GM12878 (cell line): ENCODE data around the gene GNPTAB. TPM values are rescaled to one million over a fixed set of nuclear protein-coding genes. Genes with fewer than 3 reads are reported as not detected.

Experiments used
- ATAC-seq: fragments of 200-7000 bp; cut with Tn5 transposase; 3 replicates; pipeline ENCODE4 v1.9.1; 2020; ENCODE audit warnings: mild to moderate bottlenecking, moderate library complexity
- BruUV-seq: library from RNA; stranded (reverse); fragments of 400-500 nt; replicated peaks from 2 replicates; lab custom pipeline; 2021; lab: Mats Ljungman, UMichigan
- CTCF ChIA-PET: fragments of 300-600 bp; sonication (Branson Sonifier 250); formaldehyde crosslinking; extraction: SDS; loops from one replicate; lab custom pipeline; 2021; ENCODE audit warnings: inconsistent platforms; lab: Yijun Ruan, JAX
- POLR2A ChIA-PET: fragments of 350-600 bp; formaldehyde crosslinking; extraction: SDS; loops from one replicate; lab custom pipeline; 2021; ENCODE audit warnings: inconsistent platforms; lab: Charles Lee
- RAD21 ChIA-PET: fragments of 300-600 bp; sonication (Branson Sonifier 250); formaldehyde crosslinking; loops from one replicate; lab custom pipeline; 2023; ENCODE audit warnings: antibody characterized with exemption; ENCODE audit not compliant: unreplicated experiment; lab: Charles Lee
- SMC1A ChIA-PET: fragments of 300-600 bp; sonication (Branson Sonifier 250); formaldehyde crosslinking; loops from one replicate; lab custom pipeline; 2023; ENCODE audit not compliant: unreplicated experiment, uncharacterized antibody; lab: Charles Lee
- DNase-seq: peaks from one replicate; pipeline ENCODE4 v3.0.0-alpha.2; 2011; ENCODE audit warnings: low read depth, low spot score
- FAIRE-seq: peaks from 3 replicates; lab custom pipeline; 2011; peaks lifted over from hg19 to GRCh38; lab: Jason Lieb, UNC
- H2AFZ ChIP-seq: 2 replicates; pipeline ENCODE4 v1.6.0; 2011; ENCODE audit warnings: low read depth, low read length, control low read depth; ENCODE audit not compliant: control insufficient read depth
- H3K27ac ChIP-seq: 2 replicates; pipeline ENCODE4 v1.5.1; 2011; ENCODE audit warnings: control low read depth; ENCODE audit not compliant: control insufficient read depth, insufficient read depth
- H3K27me3 ChIP-seq, 2 experiments: replicated peaks in 1 of 2; 2 replicates each; pipeline versions ENCODE4 v1.6.0 to v1.6.1; 2011; ENCODE audit warnings: low read length in 1 of 2; ENCODE audit not compliant: control insufficient read depth in 2 of 2, insufficient read depth in 2 of 2
- H3K36me3 ChIP-seq, 2 experiments: 2 replicates each; pipeline ENCODE4 v1.5.1; 2011; ENCODE audit warnings: low read length in 1 of 2; ENCODE audit not compliant: control insufficient read depth in 2 of 2, insufficient read depth in 2 of 2
- H3K4me1 ChIP-seq: 2 replicates; pipeline ENCODE4 v1.6.1; 2011; ENCODE audit warnings: mild to moderate bottlenecking, low read length, moderate library complexity, mixed read lengths; ENCODE audit not compliant: control insufficient read depth, insufficient read depth
- H3K4me2 ChIP-seq: 2 replicates; pipeline ENCODE4 v1.6.0; 2011; ENCODE audit warnings: control low read depth; ENCODE audit not compliant: control insufficient read depth, insufficient read depth
- H3K4me3 ChIP-seq: fragments of 200-600 bp; sonication (generic); 2 replicates; pipeline ENCODE4 v1.5.1; 2016
- H3K79me2 ChIP-seq: 2 replicates; pipeline ENCODE4 v1.6.0; 2011; ENCODE audit warnings: low read length; ENCODE audit not compliant: control insufficient read depth, insufficient read depth
- H3K9ac ChIP-seq: 2 replicates; pipeline ENCODE4 v1.8.0; 2011; ENCODE audit warnings: low read length, control low read depth, mixed read lengths; ENCODE audit not compliant: control insufficient read depth, insufficient read depth
- H3K9me3 ChIP-seq: replicated peaks from 3 replicates; pipeline ENCODE4 v1.5.1; 2011; ENCODE audit warnings: mild to moderate bottlenecking, low read length; ENCODE audit not compliant: control insufficient read depth, insufficient read depth
- H4K20me1 ChIP-seq: 2 replicates; pipeline ENCODE4 v1.6.0; 2011; ENCODE audit not compliant: control insufficient read depth, insufficient read depth
- BHLHE40 ChIP-seq, 2 experiments: fragments of 450-650 bp in 1 of 2; IDR thresholded peaks; 2 replicates each; pipeline ENCODE4 v1.6.1; 2011 to 2017; ENCODE audit warnings: low read depth in 2 of 2, borderline replicate concordance in 1 of 2, improper control_type of control experiment in 1 of 2, low read length in 1 of 2, mild to moderate bottlenecking in 1 of 2
- EGR1 ChIP-seq, 2 experiments: IDR thresholded peaks; 1 replicate in 1 of 2; 2 replicates in 1 of 2; pipeline ENCODE4 v1.6.1; 2011 to 2012; ENCODE audit warnings: low read depth in 2 of 2, low read length in 2 of 2, borderline replicate concordance in 1 of 2, mild to moderate bottlenecking in 1 of 2, moderate library complexity in 1 of 2
- ESRRA ChIP-seq: IDR thresholded peaks from 2 replicates; pipeline ENCODE4 v1.6.1; 2012; ENCODE audit warnings: mild to moderate bottlenecking, low read length, improper control_type of control experiment
- SMC3 ChIP-seq: IDR thresholded peaks from 2 replicates; pipeline ENCODE4 v1.6.1; 2011; ENCODE audit warnings: low read length, improper control_type of control experiment, borderline replicate concordance
- WGBS: methylation state at CpG from one replicate; pipeline ENCODE4 v1.1.6; 2016; ENCODE audit warnings: low lambda C conversion rate; ENCODE audit not compliant: insufficient replicate concordance, insufficient coverage; ENCODE audit errors: missing lambda C conversion rate; 5-methylcytosine and 5-hydroxymethylcytosine counted together
- in situ Hi-C: fragments of 300-500 bp; cut with MboI; formaldehyde crosslinking; loops from 9 replicates; pipeline ENCODE4 v1.14.3; 2018; ENCODE audit warnings: mixed read lengths
- intact Hi-C: fragments of 100-400 bp; cut with micrococcal nuclease; formaldehyde crosslinking; loops from one replicate; pipeline ENCODE4 v1.14.2; 2022; ENCODE audit not compliant: unreplicated experiment
- polyA plus RNA-seq, 11 experiments: library from polyadenylated mRNA; depleted of rRNA in 4 of 11; unstranded in 6 of 11; stranded (reverse) in 5 of 11; fragments of >200 nt; fragmentation: Nextera tagmentation in 4 of 11; fragmentation: Illumina TruSeq in 1 of 11; extraction: Ambion mirVana in 4 of 11; extraction: Trizol in 1 of 11; gene quantifications; 1 replicate in 1 of 11; 2 replicates in 10 of 11; pipeline versions ENCODE4 v1.2.1 to v1.2.3, GENCODE V29; 2011 to 2016; ENCODE audit warnings: inconsistent platforms in 2 of 11, missing spikeins in 2 of 11, low read depth in 1 of 11
- total RNA-seq, 4 experiments: library from RNA; depleted of rRNA in 3 of 4; stranded (reverse); fragments of >200 nt in 3 of 4; fragmentation: Illumina TruSeq in 1 of 4; extraction: Trizol in 1 of 4; gene quantifications; 2 replicates each; pipeline versions ENCODE4 v1.2.1 to v1.2.3, GENCODE V29; 2013 to 2021
- TF ChIP-seq, protein P1 (sequence below): IDR thresholded peaks from 2 replicates; pipeline ENCODE4 v1.6.1; 2012; ENCODE audit warnings: low read length, inconsistent platforms

Gene GNPTAB
- total and polyA plus RNA-seq, 10 of the 15 experiments (the other 5 are each of a cell fraction or from before 2014, with no cell fraction given): 9.8 to 38.9 (median 35.3) TPM

DNA sequence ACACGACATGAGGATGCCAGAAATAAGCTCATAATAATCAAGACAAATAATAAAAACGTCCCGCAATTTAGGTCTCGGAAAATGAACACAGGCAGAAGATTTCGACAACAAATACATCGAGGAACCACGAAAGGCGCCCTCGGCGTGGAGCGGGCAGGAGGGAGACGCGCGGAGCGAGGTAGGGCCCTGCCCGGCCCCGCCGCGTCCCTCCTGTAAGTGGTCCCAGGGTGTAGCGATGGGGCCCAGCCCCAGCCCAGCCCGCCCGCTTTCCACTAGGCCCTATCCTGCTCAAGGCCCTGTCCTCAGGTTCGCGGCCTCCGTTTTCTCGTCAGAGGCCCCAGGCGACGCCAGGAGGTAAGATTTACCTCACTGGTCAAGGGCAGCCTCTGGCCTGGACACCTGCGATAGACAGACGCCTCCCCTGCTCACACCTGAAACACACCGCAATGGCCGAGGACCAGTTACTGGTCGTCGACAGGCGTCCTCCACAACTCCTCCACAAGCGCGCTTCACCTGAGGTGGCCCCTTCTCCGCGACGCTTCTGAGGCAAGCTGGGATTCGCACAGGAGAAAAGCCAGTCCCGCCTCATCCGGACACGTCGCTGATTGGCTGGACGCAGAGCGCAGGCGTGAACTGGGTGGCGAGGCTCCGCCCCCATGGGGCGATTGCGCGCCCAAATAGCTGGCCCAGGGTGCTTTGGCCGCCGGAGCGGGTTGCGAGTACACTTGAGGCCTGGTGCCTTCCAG lies 91.7 kb downstream of the GNPTAB start, which contains the start of gene SYCP3:
TSS of gene SYCP3 (minus strand) at position 543 of the 746 bp plus-strand sequence. CDS start 1,527 bp downstream, outside the sequence.
- Histone ChIP-seq H3K27ac (no peak within 1 kb of the TSS), H3K36me3 (peaks cover under 1 to 3% of the 10 kb centered on the region in 2 experiments; a peak in 2 of 4 replicates), H2AFZ (no peak within 1 kb of the TSS), H3K27me3 (no peaks in the 10 kb centered on the region), H4K20me1 (no peaks in the 10 kb centered on the region), H3K9ac (no peak within 1 kb of the TSS), H3K79me2 (no peaks in the 10 kb centered on the region), H3K4me1 (peaks cover 11% of the 10 kb centered on the region), H3K4me3 (no peak within 1 kb of the TSS), H3K4me2 (no peak within 1 kb of the TSS), H3K9me3 (no peaks in the 10 kb centered on the region)
- SMC1A ChIA-PET: no interaction called here
- intact Hi-C loops: no loop called here
- WGBS: 98% methylated on average over 38 of the region's 57 CpGs
- in situ Hi-C loops: no loop called here
- POLR2A ChIA-PET: no interaction called here
- CTCF ChIA-PET: no interaction called here
- FAIRE-seq: no peak
- no TSS peak for BruUV-seq
- ATAC-seq: no peak
- RAD21 ChIA-PET: no interaction called here
- DNase-seq: no peak
- TF ChIP-seq BHLHE40 (IDR thresholded peaks at IDR 0.05; ENCODE audit: borderline replicate concordance in 1 of 2, low read depth in 2 of 2, low read length in 1 of 2) (no peak), ESRRA (no peak), EGR1 (IDR thresholded peaks at IDR 0.05; ENCODE audit: borderline replicate concordance in 1 of 2, low read depth in 2 of 2, low read length in 2 of 2) (no peak), SMC3 (no peak)
- TF ChIP-seq, protein P1, sequence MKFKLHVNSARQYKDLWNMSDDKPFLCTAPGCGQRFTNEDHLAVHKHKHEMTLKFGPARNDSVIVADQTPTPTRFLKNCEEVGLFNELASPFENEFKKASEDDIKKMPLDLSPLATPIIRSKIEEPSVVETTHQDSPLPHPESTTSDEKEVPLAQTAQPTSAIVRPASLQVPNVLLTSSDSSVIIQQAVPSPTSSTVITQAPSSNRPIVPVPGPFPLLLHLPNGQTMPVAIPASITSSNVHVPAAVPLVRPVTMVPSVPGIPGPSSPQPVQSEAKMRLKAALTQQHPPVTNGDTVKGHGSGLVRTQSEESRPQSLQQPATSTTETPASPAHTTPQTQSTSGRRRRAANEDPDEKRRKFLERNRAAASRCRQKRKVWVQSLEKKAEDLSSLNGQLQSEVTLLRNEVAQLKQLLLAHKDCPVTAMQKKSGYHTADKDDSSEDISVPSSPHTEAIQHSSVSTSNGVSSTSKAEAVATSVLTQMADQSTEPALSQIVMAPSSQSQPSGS: no peak
- TF ChIP-seq, all 136 proteins: peak for 0
